HepG2 (cell line): Measurements from ENCODE around the gene NOXA1. TPM values are rescaled to one million over a fixed set of nuclear protein-coding genes. Genes with fewer than 3 reads are reported as not detected.

Experiments used
- AHR ChIP-seq: IDR thresholded peaks from 2 replicates; pipeline ENCODE4 v1.6.1; 2018; ENCODE audit warnings: missing genetic modification reagents, missing compliant biosample characterization
- GATAD2A ChIP-seq: IDR thresholded peaks from 2 replicates; pipeline ENCODE4 v1.6.1; 2016
- HNRNPK ChIP-seq: fragments of 200-400 bp; formaldehyde crosslinking; IDR thresholded peaks from 2 replicates; pipeline ENCODE4 v1.6.1; 2018; ENCODE audit warnings: low read length, low read depth, moderate library complexity, mild to moderate bottlenecking; ENCODE audit not compliant: poor library complexity, severe bottlenecking
- NCOR1 ChIP-seq: fragments of 200-600 bp; sonication (generic); IDR thresholded peaks from 2 replicates; pipeline ENCODE4 v1.7.0; 2017; ENCODE audit warnings: antibody characterized with exemption, low read length, borderline replicate concordance
- NR2C2 ChIP-seq: sonication (generic); formaldehyde crosslinking; IDR thresholded peaks from 2 replicates; pipeline ENCODE4 v1.4.0; 2020; ENCODE audit warnings: missing genetic modification reagents, mild to moderate bottlenecking, moderate library complexity, borderline replicate concordance
- RBM39 ChIP-seq: fragments of 200-400 bp; formaldehyde crosslinking; IDR thresholded peaks from one replicate; pipeline ENCODE4 v1.6.1; 2018; ENCODE audit warnings: antibody characterized with exemption, mild to moderate bottlenecking, low read depth, low read length; ENCODE audit not compliant: poor library complexity, severe bottlenecking
- SP2 ChIP-seq: sonication (generic); formaldehyde crosslinking; IDR thresholded peaks from 2 replicates; pipeline ENCODE4 v1.5.1; 2020; ENCODE audit warnings: mild to moderate bottlenecking, missing genetic modification reagents
- ZBTB1 ChIP-seq: sonication (generic); formaldehyde crosslinking; IDR thresholded peaks from 2 replicates; pipeline ENCODE4 v1.4.0; 2020; ENCODE audit warnings: missing genetic modification reagents, borderline replicate concordance
- ZIK1 ChIP-seq: sonication (generic); formaldehyde crosslinking; IDR thresholded peaks from 2 replicates; pipeline ENCODE4 v1.5.0; 2020; ENCODE audit warnings: mild to moderate bottlenecking, low read depth, missing genetic modification reagents, borderline replicate concordance
- ZMAT3 ChIP-seq: sonication (generic); formaldehyde crosslinking; conservative IDR thresholded peaks from 2 replicates; pipeline ENCODE4 v1.7.0; 2021; ENCODE audit warnings: missing genetic modification reagents
- ZNF570 ChIP-seq: sonication (generic); formaldehyde crosslinking; IDR thresholded peaks from 2 replicates; pipeline ENCODE4 v1.4.0; 2020; ENCODE audit warnings: mild to moderate bottlenecking, missing genetic modification reagents, borderline replicate concordance
- ZNF7 ChIP-seq: IDR thresholded peaks from 2 replicates; pipeline ENCODE4 v1.6.1; 2016; ENCODE audit warnings: missing biosample characterization, missing genetic modification reagents
- ZSCAN21 ChIP-seq: sonication (generic); formaldehyde crosslinking; IDR thresholded peaks from 2 replicates; pipeline ENCODE4 v1.8.0; 2022; ENCODE audit warnings: mild to moderate bottlenecking, missing genetic modification reagents, moderate library complexity, borderline replicate concordance
- polyA plus RNA-seq, 8 experiments: library from polyadenylated mRNA; depleted of rRNA in 3 of 8; stranded (reverse) in 7 of 8; unstranded in 1 of 8; fragments of >200 nt; fragmentation: Illumina TruSeq in 4 of 8; extraction: Trizol in 4 of 8; gene quantifications; 2 replicates each; pipeline versions ENCODE4 v1.2.1 to v1.2.3, GENCODE V29; 2011 to 2016; ENCODE audit warnings: low read depth in 4 of 8, missing spikeins in 1 of 8, mixed read lengths in 1 of 8; ENCODE audit not compliant: insufficient read depth in 1 of 8
- total RNA-seq, 5 experiments: library from RNA; depleted of rRNA; stranded (reverse); fragments of >200 nt; fragmentation: Illumina TruSeq; extraction: Trizol; gene quantifications; 2 replicates each; pipeline ENCODE4 v1.2.3, GENCODE V29; 2016; ENCODE audit warnings: low read depth in 1 of 5
- TF ChIP-seq, protein P1 (sequence below): sonication (generic); formaldehyde crosslinking; IDR thresholded peaks from 2 replicates; pipeline ENCODE4 v1.4.0; 2020; ENCODE audit warnings: mild to moderate bottlenecking, missing genetic modification reagents, borderline replicate concordance
- TF ChIP-seq, protein P2 (sequence below): sonication (generic); formaldehyde crosslinking; IDR thresholded peaks from 2 replicates; pipeline ENCODE4 v1.5.1; 2020; ENCODE audit warnings: mild to moderate bottlenecking, missing genetic modification reagents, moderate library complexity
- TF ChIP-seq, protein P3 (sequence below): sonication (generic); IDR thresholded peaks from 2 replicates; pipeline ENCODE4 v1.6.1; 2016; ENCODE audit warnings: low read depth, borderline replicate concordance
- TF ChIP-seq, protein P4 (sequence below): sonication (generic); formaldehyde crosslinking; IDR thresholded peaks from 2 replicates; pipeline ENCODE4 v1.8.0; 2022; ENCODE audit warnings: missing genetic modification reagents, mild to moderate bottlenecking, borderline replicate concordance

The NOXA1 gene
- total and polyA plus RNA-seq, 2 of the 13 experiments (the other 11 are each of a cell fraction or from before 2014, with no cell fraction given): 0.78 to 1.2 TPM

DNA sequence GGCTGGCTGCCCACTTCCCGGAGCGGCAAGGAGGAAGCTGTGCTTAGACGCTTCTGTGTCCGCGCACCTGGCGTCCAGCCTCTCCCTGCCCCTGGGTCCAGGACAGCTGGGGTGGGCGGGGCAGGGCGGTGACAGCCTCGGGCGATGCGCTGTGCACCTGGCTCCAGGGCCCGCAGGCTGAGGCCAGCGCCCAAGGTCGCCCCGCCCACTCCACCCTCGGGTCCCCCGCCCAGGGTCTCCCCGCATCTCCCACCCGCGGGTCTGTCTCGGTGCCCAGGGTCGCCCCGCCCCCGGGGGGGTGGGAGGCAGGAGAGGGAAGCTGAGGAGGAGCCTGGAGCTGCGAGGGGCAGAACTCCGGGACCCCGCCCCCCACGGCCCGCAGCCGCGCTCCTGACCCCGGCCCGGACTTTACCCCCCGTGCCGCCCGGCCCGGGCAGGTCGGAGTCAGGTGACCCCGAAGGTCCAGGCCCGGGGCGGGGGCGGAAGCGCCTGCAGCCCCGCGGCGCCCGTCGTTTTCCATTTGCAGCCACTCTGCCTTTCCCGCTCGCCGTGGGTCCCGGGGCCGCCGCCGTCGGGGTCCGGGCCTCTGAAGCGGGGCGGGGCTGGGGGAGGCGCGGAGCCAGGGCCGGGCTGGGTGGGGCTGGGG lies 18.2 kb downstream of the NOXA1 start, which contains the start of gene ENTPD8 (continued):
- TF ChIP-seq, protein P1, sequence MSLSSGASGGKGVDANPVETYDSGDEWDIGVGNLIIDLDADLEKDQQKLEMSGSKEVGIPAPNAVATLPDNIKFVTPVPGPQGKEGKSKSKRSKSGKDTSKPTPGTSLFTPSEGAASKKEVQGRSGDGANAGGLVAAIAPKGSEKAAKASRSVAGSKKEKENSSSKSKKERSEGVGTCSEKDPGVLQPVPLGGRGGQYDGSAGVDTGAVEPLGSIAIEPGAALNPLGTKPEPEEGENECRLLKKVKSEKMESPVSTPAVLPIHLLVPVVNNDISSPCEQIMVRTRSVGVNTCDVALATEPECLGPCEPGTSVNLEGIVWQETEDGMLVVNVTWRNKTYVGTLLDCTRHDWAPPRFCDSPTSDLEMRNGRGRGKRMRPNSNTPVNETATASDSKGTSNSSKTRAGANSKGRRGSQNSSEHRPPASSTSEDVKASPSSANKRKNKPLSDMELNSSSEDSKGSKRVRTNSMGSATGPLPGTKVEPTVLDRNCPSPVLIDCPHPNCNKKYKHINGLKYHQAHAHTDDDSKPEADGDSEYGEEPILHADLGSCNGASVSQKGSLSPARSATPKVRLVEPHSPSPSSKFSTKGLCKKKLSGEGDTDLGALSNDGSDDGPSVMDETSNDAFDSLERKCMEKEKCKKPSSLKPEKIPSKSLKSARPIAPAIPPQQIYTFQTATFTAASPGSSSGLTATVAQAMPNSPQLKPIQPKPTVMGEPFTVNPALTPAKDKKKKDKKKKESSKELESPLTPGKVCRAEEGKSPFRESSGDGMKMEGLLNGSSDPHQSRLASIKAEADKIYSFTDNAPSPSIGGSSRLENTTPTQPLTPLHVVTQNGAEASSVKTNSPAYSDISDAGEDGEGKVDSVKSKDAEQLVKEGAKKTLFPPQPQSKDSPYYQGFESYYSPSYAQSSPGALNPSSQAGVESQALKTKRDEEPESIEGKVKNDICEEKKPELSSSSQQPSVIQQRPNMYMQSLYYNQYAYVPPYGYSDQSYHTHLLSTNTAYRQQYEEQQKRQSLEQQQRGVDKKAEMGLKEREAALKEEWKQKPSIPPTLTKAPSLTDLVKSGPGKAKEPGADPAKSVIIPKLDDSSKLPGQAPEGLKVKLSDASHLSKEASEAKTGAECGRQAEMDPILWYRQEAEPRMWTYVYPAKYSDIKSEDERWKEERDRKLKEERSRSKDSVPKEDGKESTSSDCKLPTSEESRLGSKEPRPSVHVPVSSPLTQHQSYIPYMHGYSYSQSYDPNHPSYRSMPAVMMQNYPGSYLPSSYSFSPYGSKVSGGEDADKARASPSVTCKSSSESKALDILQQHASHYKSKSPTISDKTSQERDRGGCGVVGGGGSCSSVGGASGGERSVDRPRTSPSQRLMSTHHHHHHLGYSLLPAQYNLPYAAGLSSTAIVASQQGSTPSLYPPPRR (CRISPR knock-in tag): peak; percentile 55; the same call in 1 of the 2 replicates
- TF ChIP-seq ZIK1 (CRISPR knock-in tag) (0 out of 2 replicates have a peak, but pooled peaks have one; percentile 45), SP2 (CRISPR knock-in tag) (0 out of 2 replicates have a peak, but pooled peaks have one; percentile 18), ZBTB1 (CRISPR knock-in tag) (no peak), AHR (CRISPR knock-in tag) (no peak), GATAD2A (CRISPR knock-in tag) (peak; percentile 55; the same call in 1 of the 2 replicates), HNRNPK (peak; percentile 89), ZNF7 (CRISPR knock-in tag) (no peak), NR2C2 (peak; percentile 90), NCOR1 (peak; percentile 87), ZMAT3 (CRISPR knock-in tag) (no peak), ZSCAN21 (CRISPR knock-in tag) (no peak), ZNF570 (no peak), RBM39 (no peak)
- TF ChIP-seq, protein P2, sequence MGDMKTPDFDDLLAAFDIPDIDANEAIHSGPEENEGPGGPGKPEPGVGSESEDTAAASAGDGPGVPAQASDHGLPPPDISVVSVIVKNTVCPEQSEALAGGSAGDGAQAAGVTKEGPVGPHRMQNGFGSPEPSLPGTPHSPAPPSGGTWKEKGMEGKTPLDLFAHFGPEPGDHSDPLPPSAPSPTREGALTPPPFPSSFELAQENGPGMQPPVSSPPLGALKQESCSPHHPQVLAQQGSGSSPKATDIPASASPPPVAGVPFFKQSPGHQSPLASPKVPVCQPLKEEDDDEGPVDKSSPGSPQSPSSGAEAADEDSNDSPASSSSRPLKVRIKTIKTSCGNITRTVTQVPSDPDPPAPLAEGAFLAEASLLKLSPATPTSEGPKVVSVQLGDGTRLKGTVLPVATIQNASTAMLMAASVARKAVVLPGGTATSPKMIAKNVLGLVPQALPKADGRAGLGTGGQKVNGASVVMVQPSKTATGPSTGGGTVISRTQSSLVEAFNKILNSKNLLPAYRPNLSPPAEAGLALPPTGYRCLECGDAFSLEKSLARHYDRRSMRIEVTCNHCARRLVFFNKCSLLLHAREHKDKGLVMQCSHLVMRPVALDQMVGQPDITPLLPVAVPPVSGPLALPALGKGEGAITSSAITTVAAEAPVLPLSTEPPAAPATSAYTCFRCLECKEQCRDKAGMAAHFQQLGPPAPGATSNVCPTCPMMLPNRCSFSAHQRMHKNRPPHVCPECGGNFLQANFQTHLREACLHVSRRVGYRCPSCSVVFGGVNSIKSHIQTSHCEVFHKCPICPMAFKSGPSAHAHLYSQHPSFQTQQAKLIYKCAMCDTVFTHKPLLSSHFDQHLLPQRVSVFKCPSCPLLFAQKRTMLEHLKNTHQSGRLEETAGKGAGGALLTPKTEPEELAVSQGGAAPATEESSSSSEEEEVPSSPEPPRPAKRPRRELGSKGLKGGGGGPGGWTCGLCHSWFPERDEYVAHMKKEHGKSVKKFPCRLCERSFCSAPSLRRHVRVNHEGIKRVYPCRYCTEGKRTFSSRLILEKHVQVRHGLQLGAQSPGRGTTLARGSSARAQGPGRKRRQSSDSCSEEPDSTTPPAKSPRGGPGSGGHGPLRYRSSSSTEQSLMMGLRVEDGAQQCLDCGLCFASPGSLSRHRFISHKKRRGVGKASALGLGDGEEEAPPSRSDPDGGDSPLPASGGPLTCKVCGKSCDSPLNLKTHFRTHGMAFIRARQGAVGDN (CRISPR knock-in tag): peak; percentile 87
- TF ChIP-seq, protein P3, sequence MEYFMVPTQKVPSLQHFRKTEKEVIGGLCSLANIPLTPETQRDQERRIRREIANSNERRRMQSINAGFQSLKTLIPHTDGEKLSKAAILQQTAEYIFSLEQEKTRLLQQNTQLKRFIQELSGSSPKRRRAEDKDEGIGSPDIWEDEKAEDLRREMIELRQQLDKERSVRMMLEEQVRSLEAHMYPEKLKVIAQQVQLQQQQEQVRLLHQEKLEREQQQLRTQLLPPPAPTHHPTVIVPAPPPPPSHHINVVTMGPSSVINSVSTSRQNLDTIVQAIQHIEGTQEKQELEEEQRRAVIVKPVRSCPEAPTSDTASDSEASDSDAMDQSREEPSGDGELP: peak; percentile 92
- TF ChIP-seq, protein P4, sequence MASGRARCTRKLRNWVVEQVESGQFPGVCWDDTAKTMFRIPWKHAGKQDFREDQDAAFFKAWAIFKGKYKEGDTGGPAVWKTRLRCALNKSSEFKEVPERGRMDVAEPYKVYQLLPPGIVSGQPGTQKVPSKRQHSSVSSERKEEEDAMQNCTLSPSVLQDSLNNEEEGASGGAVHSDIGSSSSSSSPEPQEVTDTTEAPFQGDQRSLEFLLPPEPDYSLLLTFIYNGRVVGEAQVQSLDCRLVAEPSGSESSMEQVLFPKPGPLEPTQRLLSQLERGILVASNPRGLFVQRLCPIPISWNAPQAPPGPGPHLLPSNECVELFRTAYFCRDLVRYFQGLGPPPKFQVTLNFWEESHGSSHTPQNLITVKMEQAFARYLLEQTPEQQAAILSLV (CRISPR knock-in tag): peak; percentile 78; the same call in 1 of the 2 replicates
